MCF 10A (cell line): ENCODE data around the gene SNX4. TPM values are rescaled to one million over a fixed set of nuclear protein-coding genes. Genes with fewer than 3 reads are reported as not detected.

ENCODE experiments used
- BruUV-seq: library from RNA; stranded (reverse); fragments of 400-500 nt; replicated peaks from 2 replicates; lab custom pipeline; 2021; lab: Mats Ljungman, UMichigan
- CTCF ChIA-PET: fragments of 300-600 bp; sonication (Branson Sonifier 250); formaldehyde crosslinking; extraction: SDS; loops from one replicate; lab custom pipeline; 2021; ENCODE audit warnings: antibody characterized with exemption, inconsistent platforms; lab: Yijun Ruan, JAX
- POLR2A ChIA-PET: fragments of 300-600, 350-650 bp; sonication (Branson Sonifier 250); formaldehyde crosslinking; extraction: SDS; loops from one replicate; lab custom pipeline; 2020; ENCODE audit warnings: antibody characterized with exemption, inconsistent platforms; lab: Yijun Ruan, JAX
- DNase-seq: peaks from one replicate; pipeline ENCODE4 v3.0.0-alpha.2; 2018; ENCODE audit not compliant: unreplicated experiment
- H3K27ac Mint-ChIP-seq: one replicate; pipeline ENCODE4 v1.8.0; 2022; ENCODE audit warnings: mild to moderate bottlenecking, low read depth, mixed read lengths; ENCODE audit not compliant: unreplicated experiment
- H3K27me3 Mint-ChIP-seq: one replicate; pipeline ENCODE4 v1.8.0; 2022; ENCODE audit warnings: mixed read lengths; ENCODE audit not compliant: insufficient read depth, unreplicated experiment
- H3K36me3 Mint-ChIP-seq: one replicate; pipeline ENCODE4 v1.8.0; 2022; ENCODE audit warnings: mild to moderate bottlenecking, moderate library complexity, mixed read lengths; ENCODE audit not compliant: insufficient read depth, unreplicated experiment
- H3K4me1 Mint-ChIP-seq: one replicate; pipeline ENCODE4 v1.8.0; 2022; ENCODE audit warnings: mixed read lengths; ENCODE audit not compliant: insufficient read depth, unreplicated experiment
- H3K4me3 Mint-ChIP-seq: one replicate; pipeline ENCODE4 v1.8.0; 2022; ENCODE audit warnings: mild to moderate bottlenecking, moderate library complexity, mixed read lengths; ENCODE audit not compliant: unreplicated experiment
- H3K9me3 Mint-ChIP-seq: one replicate; pipeline ENCODE4 v1.8.0; 2022; ENCODE audit warnings: mixed read lengths; ENCODE audit not compliant: unreplicated experiment
- CTCF ChIP-seq: fragments of 200-600 bp; IDR thresholded peaks from one replicate; pipeline ENCODE4 v1.8.0; 2022; ENCODE audit warnings: antibody characterized with exemption, mild to moderate bottlenecking; ENCODE audit not compliant: unreplicated experiment
- intact Hi-C: fragments of 100-400 bp; cut with micrococcal nuclease; formaldehyde crosslinking; loops from 2 replicates; pipeline ENCODE4 v1.14.1; 2022
- total RNA-seq: library from RNA; stranded (reverse); gene quantifications from 2 replicates; pipeline ENCODE4 v1.2.3, GENCODE V29; 2022

Gene SNX4
- total RNA-seq, 1 experiment from 2014 or later, result 20.4 TPM

DNA sequence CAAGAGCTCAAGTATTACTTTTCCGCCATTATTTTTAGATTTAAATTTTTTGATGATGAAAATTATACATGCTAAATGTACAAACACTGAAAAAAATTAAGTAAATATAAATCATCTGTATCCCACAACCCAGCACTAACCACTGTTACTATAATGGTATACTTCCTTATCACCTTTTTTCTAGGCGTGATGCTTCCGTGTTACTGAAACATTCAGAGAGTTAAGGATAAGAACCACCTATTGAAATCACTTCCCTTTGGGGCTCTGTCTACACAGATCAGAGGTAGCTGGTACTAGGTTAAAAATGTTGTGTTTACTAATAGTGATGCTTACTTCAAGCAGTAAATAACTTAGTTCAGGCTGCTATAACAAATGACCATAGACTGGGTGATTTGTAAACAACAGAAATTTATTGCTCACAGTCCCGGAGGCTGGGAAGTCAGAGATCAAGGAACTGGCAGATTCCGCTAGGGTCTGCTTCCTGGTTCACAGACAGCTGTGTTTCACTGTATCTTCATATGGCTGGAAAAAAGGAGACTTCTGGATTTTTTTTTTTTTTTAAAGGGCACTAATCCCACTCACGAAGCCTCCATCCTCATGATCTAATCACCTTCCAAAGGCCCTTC, 6.4 kb downstream of the SNX4 start:
- H3K4me1 Mint-ChIP-seq, result peaks cover 22% of the 10 kb centered on the region
- H3K27ac Mint-ChIP-seq, result no peak overlapping the region
- peaks cover 48% of the 10 kb centered on the region for H3K36me3 Mint-ChIP-seq
- no peak for TF ChIP-seq CTCF
- intact Hi-C loops, result no loop called here
- DNase-seq, result no peak
- CTCF ChIA-PET, result interaction anchor here (0.6 to 3.0 kb wide), 3 partner anchors 18 to 279 kb away, joined by 3 to 9 read pairs (median 5); no protein-coding TSS in a partner anchor
- POLR2A ChIA-PET, result no interaction called here
- no peaks in the 10 kb centered on the region for H3K27me3 Mint-ChIP-seq
- H3K9me3 Mint-ChIP-seq, result no peaks in the 10 kb centered on the region
- H3K4me3 Mint-ChIP-seq, result no peak overlapping the region
- BruUV-seq, result no TSS peak

DNA sequence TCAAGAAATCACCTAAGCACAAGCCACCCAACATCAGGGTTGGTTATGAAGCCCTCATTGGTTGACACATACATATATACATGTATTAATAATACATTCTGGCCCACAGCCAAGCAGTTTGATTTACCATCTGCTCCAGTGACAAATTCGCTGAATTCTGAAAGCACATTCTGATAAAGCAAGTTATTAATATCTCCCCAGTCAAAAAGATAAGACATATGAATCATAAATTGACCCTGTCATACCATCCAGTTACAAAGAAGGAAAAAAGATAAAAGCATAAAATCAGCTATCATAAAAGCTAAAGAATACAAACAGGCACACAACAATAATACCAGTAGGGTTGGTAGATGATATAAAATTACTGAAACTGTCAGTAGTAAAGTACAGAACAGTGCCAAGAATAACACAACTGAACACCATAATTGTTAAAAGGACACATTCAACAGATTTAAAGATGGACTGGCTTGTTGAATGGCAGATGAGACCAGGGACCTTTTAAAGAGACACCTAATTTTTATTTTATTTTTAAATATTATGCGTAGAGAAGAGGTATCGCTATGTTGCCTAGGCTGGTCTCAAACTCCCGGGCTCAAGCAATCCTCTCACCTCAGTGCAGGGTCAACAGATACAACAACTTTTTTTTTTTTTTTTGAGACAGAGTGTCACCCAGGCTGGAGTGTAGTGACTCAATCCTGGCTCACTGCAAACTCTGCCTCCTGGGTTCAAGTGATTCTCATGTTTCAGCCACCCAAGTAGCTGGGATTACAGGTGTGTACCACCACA, 7.7 kb downstream of the SNX4 start:
- POLR2A ChIA-PET, result interaction anchor here (1.1 kb wide), 1 partner anchor 8 kb away, joined by 5 read pairs; the partner anchor contains the start of gene SNX4
- peak; percentile 58 for DNase-seq
- intact Hi-C loops, result no loop called here
- no TSS peak for BruUV-seq
- Mint-ChIP-seq H3K4me1 (peaks cover 20% of the 10 kb centered on the region), H3K9me3 (no peaks in the 10 kb centered on the region), H3K27ac (peak overlapping the region; percentile 52), H3K36me3 (peaks cover 55% of the 10 kb centered on the region), H3K27me3 (no peaks in the 10 kb centered on the region), H3K4me3 (no peak overlapping the region)
- CTCF ChIA-PET, result interaction anchor here (0.9 to 3.0 kb wide), 3 partner anchors 8 to 753 kb away, joined by 3 to 9 read pairs (median 3); no protein-coding TSS in a partner anchor
- no peak for TF ChIP-seq CTCF

- intact Hi-C loops, result no loop called here
- no peak for TF ChIP-seq CTCF
- H3K36me3 Mint-ChIP-seq, result peaks cover 55% of the 10 kb centered on the region
- CTCF ChIA-PET, result interaction anchor here (0.9 to 3.0 kb wide), 3 partner anchors 9 to 753 kb away, joined by 3 to 9 read pairs (median 3); no protein-coding TSS in a partner anchor
- no peaks in the 10 kb centered on the region for H3K9me3 Mint-ChIP-seq
- BruUV-seq, result no TSS peak
- H3K27me3 Mint-ChIP-seq, result no peaks in the 10 kb centered on the region
- POLR2A ChIA-PET, result interaction anchor here (0.6 to 1.1 kb wide), 2 partner anchors 9 to 85 kb away, joined by 3 to 5 read pairs; partner anchors contain the start of gene SNX4
- peak overlapping the region; percentile 52 for H3K27ac Mint-ChIP-seq
- no peak for DNase-seq
- H3K4me3 Mint-ChIP-seq, result no peak overlapping the region
- H3K4me1 Mint-ChIP-seq, result peaks cover 16% of the 10 kb centered on the region
Measured at GRCh38 chr3:125511420-125512118, 8.4 kb downstream of the SNX4 start.
